ENCODE data around the gene FHOD3. TPM values are rescaled to one million over a fixed set of nuclear protein-coding genes. Genes with fewer than 3 reads are reported as not detected.

Gene FHOD3
- total RNA-seq, 2 experiments from 2014 or later = not detected

- CTCF ChIA-PET = interaction anchor here (0.8 to 1.7 kb wide), 3 partner anchors 9 to 325 kb away, joined by 4 to 6 read pairs (median 6); no protein-coding TSS in a partner anchor
- intact Hi-C loops (cut with micrococcal nuclease) = no loop called here
- Mint-ChIP-seq H3K4me3 (no peak overlapping the region), H3K4me1 (ENCODE audit: low read depth) (no peaks in the 10 kb centered on the region), H3K9me3 (no peaks in the 10 kb centered on the region), H3K36me3 (ENCODE audit: low read depth) (no peaks in the 10 kb centered on the region), H3K27me3 (peaks cover 2% of the 10 kb centered on the region), H3K27ac (no peak overlapping the region)
- POLR2A ChIA-PET = interaction anchor here (1.6 kb wide), 1 partner anchor 11 kb away, joined by 4 read pairs; no protein-coding TSS in a partner anchor
- TF ChIP-seq CTCF (IDR thresholded peaks at IDR 0.05) = no peak
- DNase-seq = no peak
- ATAC-seq = no peak
Observed at GRCh38 chr18:36420826-36421225, 123.3 kb downstream of the FHOD3 start.

GRCh38 chr18:36424741-36425142 lies 127.2 kb downstream of the FHOD3 start:
- ChIA-PET CTCF (no interaction called here), POLR2A (no interaction called here)
- ATAC-seq (no peak), DNase-seq (no peak)
- Mint-ChIP-seq H3K4me3 (no peak overlapping the region), H3K9me3 (no peaks in the 10 kb centered on the region), H3K27me3 (no peaks in the 10 kb centered on the region), H3K27ac (no peak overlapping the region), H3K36me3 (ENCODE audit: low read depth) (no peaks in the 10 kb centered on the region), H3K4me1 (ENCODE audit: low read depth) (no peaks in the 10 kb centered on the region)
- intact Hi-C loops (cut with micrococcal nuclease) = no loop called here
- TF ChIP-seq CTCF (IDR thresholded peaks at IDR 0.05) = no peak

- Mint-ChIP-seq H3K27me3 (no peaks in the 10 kb centered on the region), H3K4me1 (ENCODE audit: low read depth) (no peaks in the 10 kb centered on the region), H3K9me3 (no peaks in the 10 kb centered on the region), H3K4me3 (no peak overlapping the region), H3K27ac (no peak overlapping the region), H3K36me3 (ENCODE audit: low read depth) (no peaks in the 10 kb centered on the region)
- ChIA-PET CTCF (no interaction called here), POLR2A (no interaction called here)
- intact Hi-C loops (cut with micrococcal nuclease) = no loop called here
- TF ChIP-seq CTCF (IDR thresholded peaks at IDR 0.05) = no peak
- DNase-seq (no peak), ATAC-seq (no peak)
Observed at GRCh38 chr18:36427369-36427768, 129.9 kb downstream of the FHOD3 start.

- H3K27ac Mint-ChIP-seq = no peak overlapping the region
- ATAC-seq = no peak
- ChIA-PET POLR2A (no interaction called here), CTCF (no interaction called here)
- H3K9me3 Mint-ChIP-seq = no peaks in the 10 kb centered on the region
- intact Hi-C loops (cut with micrococcal nuclease) = no loop called here
- H3K4me3 Mint-ChIP-seq = no peak overlapping the region
- H3K27me3 Mint-ChIP-seq = no peaks in the 10 kb centered on the region
- no peaks in the 10 kb centered on the region for H3K36me3 Mint-ChIP-seq (ENCODE audit: low read depth)
- no peaks in the 10 kb centered on the region for H3K4me1 Mint-ChIP-seq (ENCODE audit: low read depth)
- no peak for TF ChIP-seq CTCF (IDR thresholded peaks at IDR 0.05)
- no peak for DNase-seq
Observed at GRCh38 chr18:36427831-36428230, 130.3 kb downstream of the FHOD3 start.

GRCh38 chr18:36428431-36429029 lies 131.0 kb downstream of the FHOD3 start:
- Mint-ChIP-seq H3K36me3 (ENCODE audit: low read depth) (no peaks in the 10 kb centered on the region), H3K4me3 (no peak overlapping the region), H3K27ac (no peak overlapping the region), H3K27me3 (no peaks in the 10 kb centered on the region), H3K9me3 (no peaks in the 10 kb centered on the region), H3K4me1 (ENCODE audit: low read depth) (no peaks in the 10 kb centered on the region)
- ATAC-seq (no peak), DNase-seq (no peak)
- POLR2A ChIA-PET = interaction anchor here (1.3 kb wide), 1 partner anchor 22 kb away, joined by 3 read pairs; no protein-coding TSS in a partner anchor
- TF ChIP-seq CTCF (IDR thresholded peaks at IDR 0.05) = no peak
- CTCF ChIA-PET = no interaction called here
- intact Hi-C loops (cut with micrococcal nuclease) = no loop called here
